Measurements from ENCODE around the gene LEUTX. TPM values are rescaled to one million over a fixed set of nuclear protein-coding genes. Genes with fewer than 3 reads are reported as not detected.
A peak's percentile ranks its signal among the peaks of the same experiment; 100 is the strongest.

Gene LEUTX
- total RNA-seq, 1 donor from 2014 or later, result 1.6 TPM

GRCh38 chr19:39825093-39825463 lies 46.4 kb downstream of the LEUTX start:
- peak; percentile 30 for DNase-seq
- H3K9me3 Mint-ChIP-seq (ENCODE audit: unreplicated experiment), result peaks cover 3% of the 10 kb centered on the region
- peaks cover 3% of the 10 kb centered on the region for H3K27me3 Mint-ChIP-seq (ENCODE audit: unreplicated experiment)
- TF ChIP-seq CTCF (IDR thresholded peaks at IDR 0.05; ENCODE audit: partially characterized antibody, unreplicated experiment), result no peak
- no peak overlapping the region for H3K27ac Mint-ChIP-seq (ENCODE audit: unreplicated experiment)
- H3K4me1 Mint-ChIP-seq (ENCODE audit: low read depth, unreplicated experiment), result peaks cover 11% of the 10 kb centered on the region
- no peak overlapping the region for H3K4me3 Mint-ChIP-seq (ENCODE audit: unreplicated experiment)
- peaks cover 8% of the 10 kb centered on the region for H3K36me3 Mint-ChIP-seq (ENCODE audit: unreplicated experiment)

GRCh38 chr19:39825531-39826076 lies 47.0 kb downstream of the LEUTX start:
- Mint-ChIP-seq H3K9me3 (ENCODE audit: unreplicated experiment) (peaks cover 3% of the 10 kb centered on the region), H3K27ac (ENCODE audit: unreplicated experiment) (no peak overlapping the region), H3K4me1 (ENCODE audit: low read depth, unreplicated experiment) (peaks cover 12% of the 10 kb centered on the region), H3K36me3 (ENCODE audit: unreplicated experiment) (peaks cover 8% of the 10 kb centered on the region), H3K27me3 (ENCODE audit: unreplicated experiment) (peaks cover 3% of the 10 kb centered on the region), H3K4me3 (ENCODE audit: unreplicated experiment) (no peak overlapping the region)
- DNase-seq, result no peak
- TF ChIP-seq CTCF (IDR thresholded peaks at IDR 0.05; ENCODE audit: partially characterized antibody, unreplicated experiment), result no peak

GRCh38 chr19:39826311-39826945 lies 47.8 kb downstream of the LEUTX start:
- DNase-seq, result no peak
- Mint-ChIP-seq H3K9me3 (ENCODE audit: unreplicated experiment) (peaks cover 8% of the 10 kb centered on the region), H3K4me1 (ENCODE audit: low read depth, unreplicated experiment) (peaks cover 16% of the 10 kb centered on the region), H3K36me3 (ENCODE audit: unreplicated experiment) (peaks cover 14% of the 10 kb centered on the region), H3K27ac (ENCODE audit: unreplicated experiment) (no peak overlapping the region), H3K27me3 (ENCODE audit: unreplicated experiment) (peaks cover 7% of the 10 kb centered on the region), H3K4me3 (ENCODE audit: unreplicated experiment) (no peak overlapping the region)
- no peak for TF ChIP-seq CTCF (IDR thresholded peaks at IDR 0.05; ENCODE audit: partially characterized antibody, unreplicated experiment)

GRCh38 chr19:39827216-39827615 lies 48.6 kb downstream of the LEUTX start:
- Mint-ChIP-seq H3K9me3 (ENCODE audit: unreplicated experiment) (peaks cover 8% of the 10 kb centered on the region), H3K27ac (ENCODE audit: unreplicated experiment) (no peak overlapping the region), H3K27me3 (ENCODE audit: unreplicated experiment) (peaks cover 9% of the 10 kb centered on the region), H3K4me3 (ENCODE audit: unreplicated experiment) (no peak overlapping the region), H3K4me1 (ENCODE audit: low read depth, unreplicated experiment) (peaks cover 21% of the 10 kb centered on the region), H3K36me3 (ENCODE audit: unreplicated experiment) (peaks cover 16% of the 10 kb centered on the region)
- no peak for TF ChIP-seq CTCF (IDR thresholded peaks at IDR 0.05; ENCODE audit: partially characterized antibody, unreplicated experiment)
- no peak for DNase-seq

GRCh38 chr19:39828015-39828653 lies 49.5 kb downstream of the LEUTX start:
- peaks cover 11% of the 10 kb centered on the region for H3K9me3 Mint-ChIP-seq (ENCODE audit: unreplicated experiment)
- peaks cover 28% of the 10 kb centered on the region for H3K4me1 Mint-ChIP-seq (ENCODE audit: low read depth, unreplicated experiment)
- no peak for DNase-seq
- H3K27me3 Mint-ChIP-seq (ENCODE audit: unreplicated experiment), result peaks cover 16% of the 10 kb centered on the region
- peak overlapping the region; percentile 64 for H3K4me3 Mint-ChIP-seq (ENCODE audit: unreplicated experiment)
- no peak for TF ChIP-seq CTCF (IDR thresholded peaks at IDR 0.05; ENCODE audit: partially characterized antibody, unreplicated experiment)
- H3K36me3 Mint-ChIP-seq (ENCODE audit: unreplicated experiment), result peaks cover 24% of the 10 kb centered on the region
- H3K27ac Mint-ChIP-seq (ENCODE audit: unreplicated experiment), result peak overlapping the region; percentile 92
